SK-N-SH treated with all-trans-retinoic acid at 6 μM for 48 hours (cell line): ENCODE data around the gene MRPL12.

Source experiments
- ATAC-seq: fragments of 200-7000 bp; cut with Tn5 transposase; 3 replicates; pipeline ENCODE4 v1.9.1; 2020; ENCODE audit warnings: mild to moderate bottlenecking, moderate library complexity
- ARNTL ChIP-seq: fragments of 450-650 bp; formaldehyde crosslinking; IDR thresholded peaks from 2 replicates; pipeline ENCODE4 v1.5.0; 2020; ENCODE audit warnings: low read depth, mild to moderate bottlenecking, moderate library complexity, borderline replicate concordance
- CREB5 ChIP-seq: fragments of 250-450 bp; sonication (Bioruptor Pico); IDR thresholded peaks from 2 replicates; pipeline ENCODE4 v1.5.1; 2020; ENCODE audit warnings: low read depth, mild to moderate bottlenecking, moderate library complexity
- CSDC2 ChIP-seq: fragments of 250-450 bp; sonication (Bioruptor Pico); IDR thresholded peaks from 2 replicates; pipeline ENCODE4 v1.5.0; 2020; ENCODE audit warnings: mild to moderate bottlenecking, moderate library complexity
- CSRNP3 ChIP-seq: fragments of 250-450 bp; sonication (Bioruptor Pico); IDR thresholded peaks from 2 replicates; pipeline ENCODE4 v1.5.1; 2021; ENCODE audit warnings: mild to moderate bottlenecking, moderate library complexity
- ESRRG ChIP-seq: fragments of 250-450 bp; sonication (Bioruptor Pico); IDR thresholded peaks from 2 replicates; pipeline ENCODE4 v1.6.1; 2021; ENCODE audit warnings: mild to moderate bottlenecking
- GLIS3 ChIP-seq: fragments of 250-450 bp; sonication (Bioruptor Pico); IDR thresholded peaks from 2 replicates; pipeline ENCODE4 v1.5.0; 2020; ENCODE audit warnings: mild to moderate bottlenecking, moderate library complexity
- ISL1 ChIP-seq: fragments of 250-450 bp; sonication (Bioruptor Pico); IDR thresholded peaks from 2 replicates; pipeline ENCODE4 v2.1.2; 2022; ENCODE audit warnings: mild to moderate bottlenecking, moderate library complexity
- OSR1 ChIP-seq: fragments of 250-450 bp; sonication (Bioruptor Pico); IDR thresholded peaks from 2 replicates; pipeline ENCODE4 v1.8.0; 2022; ENCODE audit warnings: moderate library complexity, mild to moderate bottlenecking, inconsistent platforms
- PATZ1 ChIP-seq: fragments of 250-450 bp; sonication (Bioruptor Pico); IDR thresholded peaks from 2 replicates; pipeline ENCODE4 v1.8.0; 2020; ENCODE audit warnings: mild to moderate bottlenecking, moderate library complexity, borderline replicate concordance
- POU6F1 ChIP-seq: fragments of 250-450 bp; sonication (Bioruptor Pico); IDR thresholded peaks from 2 replicates; pipeline ENCODE4 v1.8.0; 2021; ENCODE audit warnings: low read depth, mild to moderate bottlenecking, moderate library complexity, borderline replicate concordance
- PPARA ChIP-seq: fragments of 250-450 bp; sonication (Bioruptor Pico); IDR thresholded peaks from 2 replicates; pipeline ENCODE4 v1.5.0; 2020; ENCODE audit warnings: mild to moderate bottlenecking, borderline replicate concordance
- RARB ChIP-seq: fragments of 250-450 bp; sonication (Bioruptor Pico); IDR thresholded peaks from 2 replicates; pipeline ENCODE4 v1.8.0; 2021; ENCODE audit warnings: mild to moderate bottlenecking, moderate library complexity
- SNAI2 ChIP-seq: fragments of 250-450 bp; sonication (Bioruptor Pico); IDR thresholded peaks from 2 replicates; pipeline ENCODE4 v1.5.0; 2020; ENCODE audit warnings: mild to moderate bottlenecking, moderate library complexity
- TCF4 ChIP-seq: fragments of 250-450 bp; sonication (Bioruptor Pico); IDR thresholded peaks from 2 replicates; pipeline ENCODE4 v1.8.0; 2021; ENCODE audit warnings: mild to moderate bottlenecking, moderate library complexity, borderline replicate concordance
- TOX ChIP-seq: fragments of 250-450 bp; sonication (Bioruptor Pico); IDR thresholded peaks from 2 replicates; pipeline ENCODE4 v1.8.0; 2021; ENCODE audit warnings: mild to moderate bottlenecking, moderate library complexity, borderline replicate concordance
- TSHZ2 ChIP-seq: fragments of 250-450 bp; sonication (Bioruptor Pico); IDR thresholded peaks from 2 replicates; pipeline ENCODE4 v1.5.0; 2020; ENCODE audit warnings: mild to moderate bottlenecking, moderate library complexity
- ZC3H10 ChIP-seq: fragments of 250-450 bp; sonication (Bioruptor Pico); IDR thresholded peaks from 2 replicates; pipeline ENCODE4 v1.5.1; 2021; ENCODE audit warnings: mild to moderate bottlenecking, moderate library complexity
- ZFP3 ChIP-seq: fragments of 250-450 bp; sonication (Bioruptor Pico); IDR thresholded peaks from 2 replicates; pipeline ENCODE4 v1.5.0; 2020; ENCODE audit warnings: mild to moderate bottlenecking, moderate library complexity
- ZNF565 ChIP-seq: fragments of 450-650 bp; formaldehyde crosslinking; conservative IDR thresholded peaks from 2 replicates; pipeline ENCODE4 v1.5.0; 2020; ENCODE audit warnings: low read depth, mild to moderate bottlenecking, moderate library complexity
- ZNF70 ChIP-seq: fragments of 450-650 bp; formaldehyde crosslinking; IDR thresholded peaks from 2 replicates; pipeline ENCODE4 v1.5.0; 2020; ENCODE audit warnings: mild to moderate bottlenecking, moderate library complexity
- ZNF8 ChIP-seq: fragments of 450-650 bp; formaldehyde crosslinking; IDR thresholded peaks from 2 replicates; pipeline ENCODE4 v1.5.0; 2020; ENCODE audit warnings: mild to moderate bottlenecking, moderate library complexity

Gene MRPL12

GRCh38 chr17:81725439-81725838 is 22.3 kb downstream of the MRPL12 start:
- TF ChIP-seq ZFP3 (CRISPR knock-in tag) (no peak), ZNF565 (CRISPR knock-in tag) (no peak), RARB (CRISPR knock-in tag) (no peak), POU6F1 (CRISPR knock-in tag) (no peak)
- no peak for ATAC-seq

- ATAC-seq: no peak
- TF ChIP-seq SNAI2 (CRISPR knock-in tag) (no peak), OSR1 (no peak), TCF4 (CRISPR knock-in tag) (no peak), TOX (CRISPR knock-in tag) (no peak), ZC3H10 (no peak), ZNF8 (no peak), ZNF565 (CRISPR knock-in tag) (no peak), ARNTL (CRISPR knock-in tag) (no peak), CREB5 (CRISPR knock-in tag) (no peak), TSHZ2 (CRISPR knock-in tag) (no peak), PPARA (CRISPR knock-in tag) (no peak), CSDC2 (CRISPR knock-in tag) (no peak), ESRRG (no peak), GLIS3 (CRISPR knock-in tag) (no peak), ISL1 (CRISPR knock-in tag) (no peak)
Measured at GRCh38 chr17:81726004-81726403, 22.8 kb downstream of the MRPL12 start.

- no peak for TF ChIP-seq TOX (CRISPR knock-in tag)
- TF ChIP-seq CSRNP3 (CRISPR knock-in tag): no peak
- TF ChIP-seq PATZ1 (CRISPR knock-in tag): no peak
- no peak for TF ChIP-seq TSHZ2 (CRISPR knock-in tag)
- no peak for TF ChIP-seq ZNF70 (CRISPR knock-in tag)
- TF ChIP-seq CSDC2 (CRISPR knock-in tag): no peak
- no peak for TF ChIP-seq ZC3H10
- no peak for TF ChIP-seq ZFP3 (CRISPR knock-in tag)
- TF ChIP-seq ESRRG: no peak
- TF ChIP-seq POU6F1 (CRISPR knock-in tag): no peak
- no peak for TF ChIP-seq SNAI2 (CRISPR knock-in tag)
- no peak for TF ChIP-seq ZNF565 (CRISPR knock-in tag)
- TF ChIP-seq PPARA (CRISPR knock-in tag): no peak
- TF ChIP-seq GLIS3 (CRISPR knock-in tag): no peak
- TF ChIP-seq OSR1: no peak
- no peak for ATAC-seq
Measured at GRCh38 chr17:81727324-81728031, 24.3 kb downstream of the MRPL12 start.
